Left lobe of liver (tissue), 2 donors: ENCODE data around the gene ATP6V0A4. TPM values are rescaled to one million over a fixed set of nuclear protein-coding genes. Genes with fewer than 3 reads are reported as not detected.
"Not testable (repeated sequence)": the region's sequence is repeated elsewhere in the genome, so short reads cannot be mapped to it uniquely, and the experiment has no call there.

Experiments used
- ATAC-seq: fragments of 200-7000 bp; cut with Tn5 transposase; one replicate; pipeline ENCODE4 v1.9.1; 2020; ENCODE audit warnings: mild to moderate bottlenecking, moderate library complexity
- DNase-seq: peaks from one replicate; pipeline ENCODE4 v3.0.0-alpha.2; 2020; ENCODE audit warnings: low spot score
- total RNA-seq: library from RNA; stranded (reverse); gene quantifications from one replicate; pipeline ENCODE4 v1.2.1, GENCODE V29; 2021
- donor health status: DM: no; HTN: no; CAD: no; lungs with moderate emphysema.
- donor health status: DM: no; HTN: yes; CAD: no.

Gene ATP6V0A4
- total RNA-seq, 1 donor from 2014 or later = not detected

DNA sequence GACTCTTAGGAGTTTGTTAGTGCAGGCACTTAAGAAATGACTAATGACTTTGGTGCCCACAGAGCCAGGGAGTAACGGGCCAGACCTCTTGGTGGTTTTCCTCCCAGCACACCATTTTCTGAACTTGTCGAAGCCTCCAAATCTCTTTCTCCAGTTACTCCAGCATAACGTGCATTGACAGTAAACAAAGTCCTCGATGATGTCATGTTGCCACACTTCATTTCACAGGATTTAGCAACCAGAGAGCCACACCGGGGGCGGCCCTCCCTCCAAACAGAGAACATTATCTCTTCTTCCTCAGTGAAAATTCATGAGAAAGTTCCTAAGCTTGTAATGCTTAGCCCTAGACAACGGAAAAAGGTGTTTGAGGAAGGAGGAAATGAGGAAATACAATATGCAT lies 92.8 kb downstream of the ATP6V0A4 start:
- DNase-seq (no peak), ATAC-seq (no peak)

DNA sequence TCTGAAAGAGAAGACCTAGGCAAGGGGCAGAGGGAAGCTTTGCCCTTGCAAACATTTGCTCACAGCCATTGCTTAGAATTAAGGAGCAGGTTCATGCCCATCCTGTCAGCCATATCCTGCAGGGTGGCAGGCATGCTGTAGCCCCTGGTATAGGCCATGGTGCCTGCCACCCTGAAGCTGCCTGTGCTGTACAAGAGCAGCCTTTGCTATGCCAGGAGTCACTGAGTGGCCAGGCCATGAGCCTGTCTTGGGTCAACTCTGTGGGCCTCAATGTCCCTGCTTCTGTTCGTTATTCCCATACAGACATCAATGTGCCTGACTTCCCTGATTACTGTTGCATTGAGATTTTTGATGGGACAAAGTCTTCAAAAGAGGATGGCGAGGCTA lies 96.5 kb downstream of the ATP6V0A4 start:
- no peak for ATAC-seq
- no peak for DNase-seq

DNA sequence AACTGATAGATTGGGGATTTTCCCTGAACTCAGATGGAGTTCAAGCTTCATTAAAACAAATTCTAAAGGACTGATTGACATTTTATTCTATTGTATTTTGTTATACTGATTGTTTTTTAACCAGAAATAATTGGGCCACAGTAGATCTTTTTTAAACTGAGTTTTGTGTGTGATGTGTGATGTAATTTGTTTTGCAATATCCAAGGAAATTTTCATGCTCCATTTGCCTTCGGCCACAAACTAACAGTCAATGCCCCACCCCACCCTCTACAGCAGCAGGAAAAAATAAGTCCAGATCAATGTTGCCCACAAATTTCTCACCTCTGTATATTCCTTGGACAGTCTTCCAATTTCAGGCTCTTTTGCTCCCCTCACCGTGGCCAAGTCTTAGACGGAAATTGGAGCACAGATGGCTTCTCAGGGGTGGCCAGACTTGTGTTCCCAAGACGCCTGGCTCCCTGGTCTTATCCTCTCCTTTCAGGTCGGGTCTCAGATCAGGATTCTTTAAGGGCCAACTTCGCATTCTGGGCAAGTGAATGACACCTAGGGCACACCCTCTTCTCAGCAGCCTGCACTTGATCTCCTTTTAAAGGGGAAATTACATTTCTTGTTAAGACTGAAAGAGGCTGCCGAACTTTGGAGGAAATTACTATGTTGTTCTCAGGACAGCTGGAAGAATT lies 97.0 kb downstream of the ATP6V0A4 start, which contains the start of gene SVOPL:
Gene SVOPL (minus strand): TSS at position 506 of the 680 bp plus-strand sequence. CDS start 22,317 bp downstream, outside the sequence.
- ATAC-seq = no peak
- no peak for DNase-seq

DNA sequence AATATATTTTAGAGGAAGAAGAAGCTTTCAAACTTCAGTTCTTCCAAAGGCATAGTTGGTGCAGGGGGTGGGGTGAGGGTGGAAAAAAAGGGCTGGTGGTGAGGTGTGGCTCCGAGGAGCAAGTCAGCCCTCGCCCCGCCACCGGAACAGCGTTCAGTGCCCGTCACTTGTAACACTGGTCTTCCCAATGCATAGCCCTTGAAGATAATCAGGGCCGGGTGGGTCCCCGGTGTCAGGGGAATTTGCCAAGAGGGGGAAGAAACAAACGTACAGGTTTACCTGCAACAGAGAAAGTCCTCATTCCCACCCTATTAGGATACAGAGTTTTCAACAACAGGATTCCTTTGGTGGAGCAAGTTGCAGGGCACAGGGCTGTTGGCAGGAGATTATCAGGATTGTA lies 98.3 kb downstream of the ATP6V0A4 start:
- DNase-seq (no peak), ATAC-seq (no peak)

DNA sequence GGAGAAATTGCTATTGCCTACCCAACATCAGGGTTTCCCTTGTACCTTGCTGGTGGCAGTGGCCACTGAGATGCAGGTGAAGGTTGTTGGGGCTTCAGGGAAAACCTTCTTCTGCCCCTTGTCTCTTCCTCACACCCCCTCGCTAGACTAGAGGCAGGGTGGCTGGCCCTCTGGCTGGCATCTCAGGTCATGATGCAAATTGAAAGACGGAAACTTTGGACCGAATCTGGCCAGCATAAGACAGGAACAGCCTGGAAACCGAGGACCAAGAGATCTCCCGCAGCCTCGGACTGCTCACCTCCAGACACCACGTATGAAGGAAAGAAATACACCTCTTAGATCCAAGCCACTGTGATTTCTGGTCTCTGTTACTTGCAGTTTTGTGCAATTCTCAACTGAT lies 99.7 kb downstream of the ATP6V0A4 start:
- ATAC-seq (no peak), DNase-seq (no peak)

DNA sequence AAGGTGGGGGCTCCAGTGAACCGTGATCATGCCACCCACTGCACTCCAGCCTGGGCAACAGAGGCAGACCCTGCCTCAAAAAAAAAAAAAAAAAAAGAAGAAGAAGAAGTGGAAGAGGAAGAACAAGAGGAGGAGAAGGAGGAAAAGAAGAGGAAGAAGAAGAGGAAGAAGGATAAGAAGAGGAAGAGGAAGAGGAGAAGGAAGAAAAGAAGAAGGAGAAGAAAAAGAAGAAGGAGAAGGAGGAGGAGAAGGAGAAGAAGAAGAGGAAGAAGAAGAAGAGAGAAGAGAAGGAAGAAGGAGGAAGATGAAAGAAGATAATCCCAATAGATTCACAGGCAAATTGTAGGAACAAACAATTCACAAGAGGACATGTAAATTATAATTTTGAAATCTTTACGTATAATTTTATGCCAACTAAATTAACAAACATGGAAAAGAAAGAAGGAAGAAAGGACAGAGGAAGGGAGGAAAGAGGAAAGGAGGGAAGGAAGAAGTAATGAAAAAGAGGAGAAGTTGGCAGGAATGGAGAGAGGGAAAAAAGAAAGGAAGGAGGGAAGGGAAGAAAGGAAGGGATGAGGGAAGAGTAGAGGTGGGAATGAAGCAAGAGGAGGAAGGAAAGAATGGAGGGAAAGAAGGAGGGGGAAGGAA lies 100.3 kb downstream of the ATP6V0A4 start:
- no peak for DNase-seq
- no peak for ATAC-seq

DNA sequence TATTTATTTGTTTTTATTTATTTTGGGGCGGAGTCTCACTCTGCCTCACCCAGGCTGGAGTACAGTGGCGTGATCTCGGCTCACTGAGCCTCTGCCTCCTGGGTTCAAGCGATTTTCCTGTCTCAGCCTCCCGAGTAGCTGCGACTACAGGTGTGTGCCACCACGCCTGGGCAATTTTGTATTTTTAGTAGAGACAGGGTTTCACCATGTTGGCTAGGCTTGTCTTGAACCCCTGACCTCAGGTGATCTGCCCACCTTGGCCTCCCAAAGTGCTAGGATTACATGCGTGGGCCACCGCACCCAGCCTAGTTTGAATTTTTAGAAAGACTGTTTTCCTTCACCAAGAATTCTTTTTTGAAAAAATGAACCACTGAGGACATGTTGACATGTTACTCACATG lies 102.2 kb downstream of the ATP6V0A4 start:
- ATAC-seq, DNase-seq: not testable (repeated sequence)

DNA sequence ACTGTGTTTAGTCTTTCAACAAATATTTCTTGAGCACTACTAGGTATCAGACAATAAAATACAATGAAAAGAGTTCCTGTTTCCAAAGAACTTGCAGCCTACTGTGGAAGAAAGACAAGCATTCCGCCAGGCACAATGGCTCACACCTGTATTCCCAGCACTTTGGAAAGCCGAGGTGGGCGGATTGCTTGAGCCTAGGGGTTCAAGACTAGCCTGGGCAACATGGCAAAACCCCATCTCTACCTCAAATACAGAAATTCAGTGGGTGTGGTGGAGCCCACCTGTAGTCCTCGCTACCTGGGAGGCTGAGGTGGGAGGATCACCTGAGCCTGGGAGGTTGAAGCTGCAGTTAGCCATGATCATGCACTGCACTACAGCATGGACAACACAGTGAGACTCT lies 102.9 kb downstream of the ATP6V0A4 start:
- no peak for DNase-seq
- ATAC-seq = no peak

DNA sequence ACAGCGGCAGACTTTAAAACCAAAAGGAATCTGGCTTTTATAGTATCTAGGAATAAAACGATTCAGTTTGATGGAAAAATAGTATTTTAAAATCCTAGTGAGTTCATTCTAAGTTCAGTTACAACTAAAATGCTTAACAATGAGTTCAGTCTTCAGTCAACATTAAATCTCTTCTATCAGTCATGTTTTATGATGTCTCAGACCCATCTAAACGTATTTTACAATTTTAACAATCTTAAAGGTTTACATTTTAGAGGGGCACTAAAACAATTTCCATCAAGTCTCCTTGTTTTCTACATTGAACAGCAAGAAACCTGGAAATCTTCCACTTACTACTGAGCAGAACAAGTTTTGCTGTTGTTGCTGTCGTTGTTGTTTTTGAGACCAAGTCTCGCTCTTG lies 106.8 kb downstream of the ATP6V0A4 start:
- ATAC-seq = no peak

DNA sequence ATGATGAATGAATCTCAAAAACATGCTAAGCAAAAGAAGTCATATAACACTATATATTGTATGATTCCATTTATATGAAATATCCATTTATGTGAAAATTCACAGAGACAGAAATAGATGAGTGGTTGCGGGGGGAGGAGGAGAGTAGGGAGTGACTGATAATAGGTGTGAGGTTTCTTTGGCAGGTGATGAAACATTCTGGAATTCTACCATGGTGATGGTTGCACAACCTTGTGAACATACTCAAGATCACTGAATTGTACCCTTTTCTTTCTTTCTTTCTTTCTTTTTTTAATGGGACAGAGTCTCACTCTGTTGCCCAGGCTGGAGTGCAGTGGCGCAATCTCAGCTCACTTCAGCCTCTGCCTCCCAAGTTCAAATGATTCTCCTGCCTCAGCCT lies 107.5 kb downstream of the ATP6V0A4 start:
- DNase-seq (no peak), ATAC-seq (no peak)

More for the DNA sequence above, 106.8 kb downstream of the ATP6V0A4 start:
- DNase-seq = no peak

DNA sequence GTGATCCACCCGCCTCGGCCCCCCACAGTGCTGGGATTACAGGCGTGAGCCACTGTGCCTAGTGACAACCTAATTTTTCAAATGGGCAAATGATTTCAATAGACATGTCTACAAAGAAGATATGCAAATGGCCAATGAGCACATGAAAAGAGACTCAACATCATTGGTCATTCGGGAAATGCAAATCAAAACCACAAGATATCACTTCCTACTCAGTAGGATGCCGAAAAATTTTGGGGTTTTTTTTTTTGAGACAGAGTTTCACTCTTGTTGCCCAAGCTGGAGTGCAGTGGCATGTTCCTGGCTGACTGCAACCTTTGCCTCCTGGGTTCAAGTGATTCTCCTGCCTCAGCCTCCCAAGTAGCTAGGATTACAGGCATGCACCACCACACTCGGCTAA lies 110.0 kb downstream of the ATP6V0A4 start:
- not testable (repeated sequence) for DNase-seq

DNA sequence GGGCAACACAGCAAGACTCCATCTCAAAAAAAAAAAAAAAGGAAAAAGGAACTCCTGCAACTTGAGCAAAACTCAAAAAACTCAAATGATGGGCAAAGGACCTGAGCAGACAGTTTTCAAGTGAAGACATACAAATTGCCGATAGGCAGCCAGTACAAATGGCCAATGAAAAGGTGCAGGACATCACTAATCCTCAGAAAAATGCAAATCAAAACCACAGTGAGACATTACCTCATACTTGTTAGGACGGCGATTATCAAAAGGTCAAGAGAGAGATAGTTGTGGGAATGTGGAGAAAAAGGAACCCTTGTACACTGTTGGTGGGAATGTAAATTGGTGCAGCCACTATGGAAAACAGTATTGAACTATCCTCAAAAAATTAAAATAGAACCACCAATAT lies 113.7 kb downstream of the ATP6V0A4 start:
- ATAC-seq (no peak), DNase-seq (no peak)

More for the DNA sequence above, 110.0 kb downstream of the ATP6V0A4 start:
- ATAC-seq = not testable (repeated sequence)

DNA sequence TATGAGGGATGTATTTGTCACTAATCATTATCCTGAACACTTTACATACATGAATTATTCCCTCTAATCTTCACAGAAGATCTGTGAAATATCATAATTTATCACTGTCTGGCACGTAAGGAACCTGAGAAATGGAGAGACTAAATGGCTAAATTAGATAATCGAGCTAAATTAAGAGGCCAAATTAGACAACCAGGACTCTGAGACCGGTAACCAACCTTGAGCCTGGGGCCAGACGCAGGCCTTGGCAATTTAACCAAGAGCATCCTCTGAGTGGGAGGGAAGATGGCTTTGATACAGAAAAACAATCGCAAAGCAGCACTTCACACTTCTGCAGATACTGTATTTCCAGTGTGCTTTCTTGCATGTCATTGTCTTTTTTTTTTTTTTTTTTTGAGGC lies 118.2 kb downstream of the ATP6V0A4 start:
- ATAC-seq = no peak
- no peak for DNase-seq

DNA sequence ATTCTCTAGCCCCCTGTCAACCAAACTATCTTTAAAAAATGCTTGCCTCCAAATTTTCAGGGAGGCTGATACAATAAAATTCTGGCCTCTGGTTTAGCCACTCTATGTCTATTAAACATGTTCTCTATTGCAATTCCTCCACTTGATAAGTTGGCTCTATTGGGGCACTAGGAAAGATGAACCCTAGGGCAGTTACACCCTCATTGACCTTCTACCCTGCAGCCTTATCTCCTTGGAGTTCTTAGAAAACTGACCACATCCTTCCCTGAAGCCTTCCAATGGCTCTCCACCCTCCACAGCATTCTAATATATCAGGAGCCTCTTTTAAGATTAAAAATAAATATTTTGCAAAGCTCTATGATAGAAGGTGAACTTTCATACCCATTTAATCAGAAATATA lies 127.4 kb downstream of the ATP6V0A4 start:
- DNase-seq (no peak), ATAC-seq (no peak)

DNA sequence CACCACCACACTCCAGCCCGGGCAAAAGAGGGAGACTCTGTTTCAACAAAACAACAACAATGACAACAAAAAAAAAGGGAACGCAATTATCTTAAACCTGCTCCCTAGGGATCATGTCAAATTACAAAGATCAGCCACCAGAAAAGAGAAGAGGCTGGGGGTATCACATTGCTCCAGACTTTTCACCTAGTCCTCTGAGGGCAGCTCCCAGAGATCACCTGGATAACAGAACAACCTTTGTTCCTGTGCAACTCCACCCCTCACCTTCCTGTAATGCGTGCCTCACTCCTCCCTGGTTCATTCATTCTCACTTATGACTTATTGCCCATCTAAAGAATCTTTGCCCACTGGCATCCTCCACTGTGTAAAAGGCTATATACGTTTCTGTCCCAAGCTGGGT lies 128.6 kb downstream of the ATP6V0A4 start:
- ATAC-seq = no peak
- DNase-seq = no peak

DNA sequence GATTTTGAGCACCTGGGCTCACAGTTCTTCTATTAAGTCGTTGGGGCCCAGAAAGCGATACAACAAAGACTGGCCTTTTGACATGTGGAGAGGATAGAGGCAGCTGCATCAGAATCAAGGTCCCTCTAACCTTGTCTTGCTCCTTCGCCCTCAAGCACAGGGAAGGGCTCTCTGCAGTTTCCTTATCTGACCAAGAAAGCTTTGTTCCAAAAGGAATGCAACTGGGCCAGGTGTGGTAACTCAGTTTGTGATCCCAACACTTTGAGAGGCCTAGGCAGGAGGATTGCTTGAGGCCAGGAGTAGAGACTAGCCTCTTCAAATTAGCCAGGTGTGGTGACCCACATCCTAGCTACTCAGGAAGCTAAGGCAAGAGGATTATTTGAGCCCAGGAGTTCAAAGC lies 129.1 kb downstream of the ATP6V0A4 start:
- DNase-seq (no peak), ATAC-seq (no peak)

DNA sequence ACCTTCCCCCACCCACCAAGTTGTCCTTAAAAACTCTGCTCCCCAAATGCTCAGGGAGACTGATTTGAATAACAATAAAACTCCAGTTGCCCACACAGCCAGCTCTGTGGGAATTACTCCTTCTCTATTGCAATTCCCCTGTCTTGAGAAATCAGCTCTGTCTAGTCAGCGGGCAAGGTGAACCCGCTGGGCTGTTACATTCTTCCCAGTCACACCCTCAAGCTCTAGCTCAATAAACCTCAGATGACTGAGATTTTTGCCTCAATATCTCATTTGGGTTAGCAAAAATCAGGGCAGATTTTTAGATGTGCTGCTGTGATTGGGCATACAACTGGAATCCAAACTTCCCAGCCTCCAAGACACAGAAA lies 129.8 kb downstream of the ATP6V0A4 start:
- DNase-seq (no peak), ATAC-seq (no peak)

DNA sequence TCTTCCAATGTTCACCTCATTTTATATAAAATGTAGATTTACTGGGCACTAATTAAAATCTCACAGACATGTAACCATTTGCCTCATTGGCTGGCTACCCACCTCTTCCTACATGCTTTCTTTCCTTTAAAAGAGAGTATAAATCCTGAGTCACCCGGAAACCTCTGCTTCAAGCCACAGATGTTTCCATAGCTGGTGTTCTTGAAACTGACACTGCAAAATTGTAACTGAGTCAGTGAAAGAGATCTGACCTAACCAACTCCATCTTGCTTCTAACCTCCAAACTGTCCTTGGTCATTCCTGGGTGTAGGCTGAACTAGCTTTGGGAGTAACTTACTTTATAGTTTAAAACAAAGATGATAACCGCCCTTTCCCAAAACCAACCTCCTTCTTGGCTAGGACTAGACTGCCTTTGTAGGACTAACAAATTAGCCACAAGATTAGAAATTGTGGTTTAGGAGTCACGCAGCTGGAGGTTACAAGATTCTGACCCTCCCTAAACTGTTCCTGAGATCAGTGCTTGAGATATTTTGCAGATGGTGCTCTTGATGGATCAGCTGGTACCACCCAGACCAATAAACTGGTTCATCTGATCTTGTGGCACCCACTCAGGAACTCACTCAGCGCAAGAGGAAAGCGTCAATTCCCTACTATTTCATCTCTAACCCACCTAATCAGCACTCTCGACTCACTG lies 130.3 kb downstream of the ATP6V0A4 start:
- DNase-seq = no peak

DNA sequence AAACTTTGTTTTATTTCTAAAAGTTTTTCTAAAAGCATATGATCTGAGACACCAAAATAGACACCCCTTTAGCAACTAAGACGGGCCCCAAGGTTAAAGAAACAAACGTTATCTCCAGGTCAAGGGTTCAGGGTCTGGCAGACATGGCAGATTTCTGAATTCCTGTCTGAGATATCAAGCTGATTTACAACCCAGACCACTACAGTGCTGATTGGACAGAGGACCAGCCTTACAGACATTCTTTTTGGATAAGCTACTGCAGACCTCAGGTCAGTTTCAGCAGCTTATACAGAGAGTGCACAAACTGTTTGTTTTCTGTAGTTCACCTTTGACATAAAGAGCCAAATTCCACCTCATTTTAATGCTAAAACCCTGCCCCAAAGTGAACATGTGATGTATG lies 131.6 kb downstream of the ATP6V0A4 start:
- DNase-seq (no peak), ATAC-seq (no peak)

More for the DNA sequence above, 130.3 kb downstream of the ATP6V0A4 start:
- ATAC-seq = no peak

DNA sequence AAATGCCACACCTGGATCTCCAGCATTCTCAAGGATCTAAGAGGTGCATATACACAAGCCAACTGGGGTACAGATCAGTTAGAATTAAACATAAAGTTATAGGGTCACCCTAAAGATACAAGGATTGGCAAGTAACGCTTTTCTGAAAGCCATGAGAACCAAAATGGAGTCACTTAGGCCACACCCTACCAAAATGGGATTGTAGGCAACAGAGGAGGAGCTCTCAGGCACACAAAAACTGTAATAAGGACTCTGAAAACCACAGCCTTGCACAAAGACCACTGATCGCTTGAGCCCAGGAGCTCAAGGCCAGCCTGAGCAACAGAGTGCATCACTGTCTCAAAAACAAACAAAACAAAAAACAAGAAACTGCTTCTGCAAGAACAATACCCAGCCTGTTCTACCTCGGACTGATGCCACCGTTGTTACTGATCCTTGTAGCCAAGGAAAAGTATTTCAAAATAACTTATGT lies 132.3 kb downstream of the ATP6V0A4 start:
- ATAC-seq (no peak), DNase-seq (no peak)

DNA sequence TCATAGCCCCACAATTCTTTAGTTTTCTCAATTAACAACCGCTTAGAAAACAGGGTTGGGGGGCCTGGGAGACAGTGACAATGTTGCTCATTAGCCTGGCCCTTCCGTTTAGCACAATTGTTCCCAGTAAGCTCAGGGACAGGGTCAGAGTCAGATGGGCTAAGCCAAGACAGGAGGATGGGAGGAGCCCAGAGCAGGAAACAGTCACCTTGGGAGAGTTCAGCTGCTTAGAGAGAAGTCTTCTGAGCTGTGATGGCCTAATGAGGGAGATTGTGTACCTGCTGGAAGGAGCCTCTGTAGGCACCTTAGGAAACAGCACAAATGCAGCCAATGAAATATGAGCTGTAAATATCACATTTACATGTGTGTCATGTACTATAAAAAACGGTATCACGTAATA lies 132.7 kb downstream of the ATP6V0A4 start:
- no peak for DNase-seq
- no peak for ATAC-seq
